ENCODE data around the gene FAM107B. TPM values are rescaled to one million over a fixed set of nuclear protein-coding genes. Genes with fewer than 3 reads are reported as not detected.

FAM107B gene
- polyA plus RNA-seq, 2 donors, result 9.0 to 24.2 TPM

DNA sequence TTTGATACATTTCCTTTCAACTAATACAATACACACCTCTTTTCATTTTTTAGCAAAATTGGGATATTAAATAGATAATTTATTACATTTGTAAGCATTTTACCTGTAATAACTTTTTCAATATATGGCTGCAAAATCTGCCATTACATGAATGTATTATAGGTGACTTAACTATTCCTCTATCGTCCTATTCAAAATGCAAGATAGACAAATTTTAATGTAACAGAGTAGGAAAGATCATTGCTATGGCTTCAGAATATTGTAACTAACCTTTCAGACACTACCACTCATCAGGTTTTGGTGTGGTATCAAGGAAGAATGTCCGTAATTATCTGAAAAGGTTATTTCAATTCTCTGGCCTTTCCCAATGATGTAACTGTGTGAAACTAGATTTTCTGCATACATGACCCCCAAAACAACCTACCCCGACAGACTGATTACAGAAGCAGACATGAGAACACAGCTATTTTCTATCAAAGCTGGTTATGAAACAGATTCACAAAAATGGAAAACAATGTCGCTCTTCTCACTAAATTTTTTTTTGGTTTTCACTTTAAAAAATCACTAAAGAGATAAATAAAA, 211.2 kb downstream of the FAM107B start:
- no peaks in the 10 kb centered on the region for H3K27me3 ChIP-seq (ENCODE audit: control insufficient read depth in 1 of 2, insufficient read depth in 2 of 2, low read length in 2 of 2)
- H3K27ac ChIP-seq (ENCODE audit: low read depth in 2 of 2, low read length in 1 of 2), result no peak overlapping the region
- H3K4me1 ChIP-seq (ENCODE audit: control insufficient read depth in 2 of 2, insufficient read depth in 2 of 2, low read length in 1 of 2), result peaks cover 0 to 2% of the 10 kb centered on the region in 2 donors
- H3K9me3 ChIP-seq (ENCODE audit: control insufficient read depth in 2 of 2, insufficient read depth in 1 of 2, low read depth in 1 of 2, low read length in 1 of 2), result no peaks in the 10 kb centered on the region
- no peak overlapping the region for H3K4me3 ChIP-seq (ENCODE audit: low read depth in 1 of 2, low read length in 2 of 2)
- 81 to 83% methylated on average over 4 of the region's 4 CpGs for WGBS, 2 donors
- peaks cover 0 to 2% of the 10 kb centered on the region in 2 donors for H3K36me3 ChIP-seq (ENCODE audit: control insufficient read depth in 2 of 2, insufficient read depth in 2 of 2, low read length in 1 of 2)

DNA sequence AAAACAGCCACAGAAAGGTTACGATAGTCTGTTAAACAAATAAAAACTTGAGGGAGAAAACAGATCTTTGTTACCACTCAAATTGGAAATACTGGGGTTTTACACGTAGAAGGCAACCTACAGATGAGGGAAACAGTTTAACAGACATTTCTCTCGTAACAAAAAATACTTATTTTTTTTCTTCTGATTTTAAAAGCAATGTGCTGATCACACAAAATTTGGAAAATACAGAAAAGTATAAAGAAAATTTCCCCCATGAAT, 211.7 kb downstream of the FAM107B start:
- H3K27me3 ChIP-seq (ENCODE audit: control insufficient read depth in 1 of 2, insufficient read depth in 2 of 2, low read length in 2 of 2), result no peaks in the 10 kb centered on the region
- no peak overlapping the region for H3K27ac ChIP-seq (ENCODE audit: low read depth in 2 of 2, low read length in 1 of 2)
- no peaks in the 10 kb centered on the region for H3K9me3 ChIP-seq (ENCODE audit: control insufficient read depth in 2 of 2, insufficient read depth in 1 of 2, low read depth in 1 of 2, low read length in 1 of 2)
- peaks cover 0 to under 1% of the 10 kb centered on the region in 2 donors for H3K36me3 ChIP-seq (ENCODE audit: control insufficient read depth in 2 of 2, insufficient read depth in 2 of 2, low read length in 1 of 2)
- no peak overlapping the region for H3K4me3 ChIP-seq (ENCODE audit: low read depth in 1 of 2, low read length in 2 of 2)
- 59 to 69% methylated on average over 3 of the region's 3 CpGs for WGBS, 2 donors
- H3K4me1 ChIP-seq (ENCODE audit: control insufficient read depth in 2 of 2, insufficient read depth in 2 of 2, low read length in 1 of 2), result peaks cover 0 to 3% of the 10 kb centered on the region in 2 donors

DNA sequence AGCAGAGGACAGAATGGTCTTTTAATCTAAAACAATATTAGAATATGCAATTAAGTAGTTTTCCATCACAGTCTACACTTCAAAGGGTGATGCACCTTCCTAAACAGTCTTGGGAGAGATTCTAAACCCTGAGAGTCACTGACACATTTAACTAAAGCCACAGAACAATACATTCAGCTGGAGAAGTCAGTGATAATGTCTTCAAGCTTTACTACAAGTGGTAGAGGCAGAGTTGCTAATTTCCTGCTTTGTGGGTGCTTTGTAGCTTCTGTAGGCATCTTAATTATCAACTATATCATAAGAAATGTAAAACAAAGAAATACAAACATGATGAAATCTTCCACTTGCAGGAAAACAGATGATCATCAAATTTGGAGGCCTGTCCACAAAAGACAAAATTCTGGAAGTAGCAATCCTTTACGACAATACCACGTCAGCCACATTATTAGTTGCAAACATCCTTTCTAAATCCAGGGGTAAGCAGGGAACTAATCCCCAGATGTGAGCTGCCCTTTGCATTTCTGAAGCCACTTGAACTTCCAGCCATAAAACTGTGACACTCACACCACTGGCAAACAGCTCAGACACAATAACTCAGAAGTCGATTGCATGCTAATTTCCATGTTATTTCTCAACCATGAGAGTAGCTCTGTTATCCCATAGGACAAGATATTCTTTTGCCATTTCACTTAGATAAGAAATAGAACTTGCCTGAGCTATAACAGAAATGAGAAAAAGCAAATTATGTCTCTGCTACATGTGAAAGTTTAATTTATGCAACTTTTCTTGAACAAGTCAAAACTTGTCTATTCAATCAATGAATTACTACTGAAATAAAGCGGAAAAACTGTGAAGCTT, 212.2 kb downstream of the FAM107B start:
- Histone ChIP-seq H3K4me1 (ENCODE audit: control insufficient read depth in 2 of 2, insufficient read depth in 2 of 2, low read length in 1 of 2) (peaks cover 0 to 4% of the 10 kb centered on the region in 2 donors), H3K27ac (ENCODE audit: low read depth in 2 of 2, low read length in 1 of 2) (no peak overlapping the region), H3K27me3 (ENCODE audit: control insufficient read depth in 1 of 2, insufficient read depth in 2 of 2, low read length in 2 of 2) (no peaks in the 10 kb centered on the region), H3K9me3 (ENCODE audit: control insufficient read depth in 2 of 2, insufficient read depth in 1 of 2, low read depth in 1 of 2, low read length in 1 of 2) (no peaks in the 10 kb centered on the region), H3K4me3 (ENCODE audit: low read depth in 1 of 2, low read length in 2 of 2) (no peak overlapping the region), H3K36me3 (ENCODE audit: control insufficient read depth in 2 of 2, insufficient read depth in 2 of 2, low read length in 1 of 2) (no peaks in the 10 kb centered on the region)
- WGBS, 2 donors, result 53 to 67% methylated on average over 4 of the region's 4 CpGs

DNA sequence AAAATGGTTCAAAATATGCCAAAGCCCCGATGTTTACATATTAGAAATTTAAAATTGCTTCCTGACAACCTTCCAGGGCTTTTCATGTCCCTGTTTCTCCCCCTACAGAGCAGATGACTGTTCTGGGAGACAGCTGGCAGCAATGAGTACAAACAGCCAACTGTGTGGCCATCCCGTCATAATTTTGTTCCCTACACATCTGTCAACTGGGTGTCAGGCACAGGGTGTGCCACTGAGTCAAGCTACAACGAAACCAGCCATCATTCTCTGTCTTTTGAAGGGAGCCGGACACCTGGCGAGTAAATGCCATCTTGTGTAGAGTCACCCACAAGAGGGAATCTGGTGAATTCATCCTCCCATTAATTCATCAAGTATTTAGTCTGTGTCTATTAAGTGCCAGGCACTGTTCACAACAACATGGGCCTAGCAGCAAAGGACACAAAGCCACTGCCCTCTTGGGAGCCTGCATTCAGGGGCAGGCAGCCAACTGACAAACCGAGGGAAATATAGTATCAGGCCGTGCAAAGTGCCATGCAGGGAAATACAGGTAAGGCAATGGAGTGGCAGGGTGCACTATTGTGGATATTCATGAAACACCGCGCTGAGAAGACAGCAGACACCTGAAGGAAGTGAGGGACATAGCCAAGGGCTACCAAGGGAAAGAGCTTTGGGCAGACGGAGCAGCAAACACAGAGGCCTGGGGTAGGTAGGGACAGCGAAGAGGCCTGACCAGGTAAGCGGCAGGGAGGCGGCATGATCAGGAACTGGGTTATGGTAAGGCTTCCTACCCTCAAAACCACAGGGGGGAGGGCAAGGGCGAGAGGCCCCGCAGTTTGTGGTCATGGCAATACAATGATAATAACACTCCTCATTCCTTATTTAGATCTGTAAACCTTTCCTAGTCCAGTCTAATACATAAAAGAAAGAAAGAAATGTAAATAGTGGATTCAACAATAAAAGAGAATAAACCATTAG, 213.6 kb downstream of the FAM107B start:
- H3K27ac ChIP-seq (ENCODE audit: low read depth in 2 of 2, low read length in 1 of 2), result no peak overlapping the region
- 77 to 84% methylated on average over 15 of the region's 15 CpGs for WGBS, 2 donors

DNA sequence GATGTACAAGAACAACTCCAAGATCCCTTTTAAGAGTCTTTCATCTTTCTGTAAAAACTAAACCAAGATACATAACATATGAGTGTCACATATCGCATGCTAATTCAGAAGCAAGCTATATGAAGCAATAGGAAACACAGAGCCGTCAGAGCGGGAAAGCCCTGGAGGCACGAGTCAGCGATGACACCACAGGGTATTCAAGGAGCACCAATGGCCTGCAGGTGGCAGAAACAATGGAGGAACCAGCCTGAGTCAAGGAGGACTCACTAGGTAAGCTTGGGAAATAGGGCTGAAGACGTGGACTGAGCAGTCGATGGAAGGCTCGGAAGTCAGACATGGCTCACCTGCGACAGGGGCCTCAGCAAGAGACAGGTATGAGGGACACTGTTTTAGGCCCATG, 214.4 kb downstream of the FAM107B start:
- no peaks in the 10 kb centered on the region for H3K9me3 ChIP-seq (ENCODE audit: control insufficient read depth in 2 of 2, insufficient read depth in 1 of 2, low read depth in 1 of 2, low read length in 1 of 2)
- H3K27me3 ChIP-seq (ENCODE audit: control insufficient read depth in 1 of 2, insufficient read depth in 2 of 2, low read length in 2 of 2), result no peaks in the 10 kb centered on the region
- H3K4me3 ChIP-seq (ENCODE audit: low read depth in 1 of 2, low read length in 2 of 2), result no peak overlapping the region
- H3K36me3 ChIP-seq (ENCODE audit: control insufficient read depth in 2 of 2, insufficient read depth in 2 of 2, low read length in 1 of 2), result no peaks in the 10 kb centered on the region
- 66 to 79% methylated on average over 9 of the region's 9 CpGs for WGBS, 2 donors
- H3K4me1 ChIP-seq (ENCODE audit: control insufficient read depth in 2 of 2, insufficient read depth in 2 of 2, low read length in 1 of 2), result peaks cover 0 to 9% of the 10 kb centered on the region in 2 donors
- H3K27ac ChIP-seq (ENCODE audit: low read depth in 2 of 2, low read length in 1 of 2), result no peak overlapping the region

More for the DNA sequence above, 213.6 kb downstream of the FAM107B start:
- no peaks in the 10 kb centered on the region for H3K36me3 ChIP-seq (ENCODE audit: control insufficient read depth in 2 of 2, insufficient read depth in 2 of 2, low read length in 1 of 2)
- H3K4me1 ChIP-seq (ENCODE audit: control insufficient read depth in 2 of 2, insufficient read depth in 2 of 2, low read length in 1 of 2), result peaks cover 0 to 7% of the 10 kb centered on the region in 2 donors
- H3K4me3 ChIP-seq (ENCODE audit: low read depth in 1 of 2, low read length in 2 of 2), result no peak overlapping the region
- no peaks in the 10 kb centered on the region for H3K9me3 ChIP-seq (ENCODE audit: control insufficient read depth in 2 of 2, insufficient read depth in 1 of 2, low read depth in 1 of 2, low read length in 1 of 2)
- H3K27me3 ChIP-seq (ENCODE audit: control insufficient read depth in 1 of 2, insufficient read depth in 2 of 2, low read length in 2 of 2), result no peaks in the 10 kb centered on the region

DNA sequence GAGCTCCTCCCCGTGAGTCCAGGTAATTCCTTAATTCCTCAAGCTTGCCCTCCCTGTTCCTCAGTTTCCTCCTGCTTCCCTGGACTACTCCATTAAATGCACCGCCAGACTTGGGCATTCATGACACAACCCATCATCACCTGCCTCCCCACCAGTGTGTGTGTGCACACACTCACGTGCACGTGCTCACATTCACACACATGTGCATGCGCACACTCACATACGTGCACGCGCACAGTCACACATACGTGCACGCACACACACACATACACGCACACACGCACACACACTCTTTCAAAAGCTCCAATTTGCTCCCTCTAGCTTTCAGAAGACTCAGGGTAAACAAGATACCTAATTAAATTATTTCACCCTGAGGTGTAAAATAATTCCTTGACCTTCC, 216.7 kb downstream of the FAM107B start:
- no peaks in the 10 kb centered on the region for H3K36me3 ChIP-seq (ENCODE audit: control insufficient read depth in 2 of 2, insufficient read depth in 2 of 2, low read length in 1 of 2)
- H3K4me1 ChIP-seq (ENCODE audit: control insufficient read depth in 2 of 2, insufficient read depth in 2 of 2, low read length in 1 of 2), result peaks cover 0 to 12% of the 10 kb centered on the region in 2 donors
- H3K9me3 ChIP-seq (ENCODE audit: control insufficient read depth in 2 of 2, insufficient read depth in 1 of 2, low read depth in 1 of 2, low read length in 1 of 2), result no peaks in the 10 kb centered on the region
- no peak overlapping the region for H3K27ac ChIP-seq (ENCODE audit: low read depth in 2 of 2, low read length in 1 of 2)
- no peak overlapping the region for H3K4me3 ChIP-seq (ENCODE audit: low read depth in 1 of 2, low read length in 2 of 2)
- H3K27me3 ChIP-seq (ENCODE audit: control insufficient read depth in 1 of 2, insufficient read depth in 2 of 2, low read length in 2 of 2), result no peaks in the 10 kb centered on the region
- WGBS, 2 donors, result 96 to 97% methylated on average over 12 of the region's 12 CpGs

GRCh38 chr10:14557567-14557966, 217.1 kb downstream of the FAM107B start:
- H3K4me1 ChIP-seq (ENCODE audit: control insufficient read depth in 2 of 2, insufficient read depth in 2 of 2, low read length in 1 of 2), result peaks cover 0 to 12% of the 10 kb centered on the region in 2 donors
- 91 to 96% methylated on average over 5 of the region's 5 CpGs for WGBS, 2 donors

GRCh38 chr10:14556285-14556956, 218.3 kb downstream of the FAM107B start:
- 52 to 71% methylated on average over 12 of the region's 12 CpGs for WGBS, 2 donors
- peak overlapping the region in 1 of 2 donors; percentile 26 for H3K27ac ChIP-seq (ENCODE audit: low read depth in 2 of 2, low read length in 1 of 2)

More at GRCh38 chr10:14557567-14557966, 217.1 kb downstream of the FAM107B start:
- H3K9me3 ChIP-seq (ENCODE audit: control insufficient read depth in 2 of 2, insufficient read depth in 1 of 2, low read depth in 1 of 2, low read length in 1 of 2), result no peaks in the 10 kb centered on the region
- no peak overlapping the region for H3K27ac ChIP-seq (ENCODE audit: low read depth in 2 of 2, low read length in 1 of 2)
- no peak overlapping the region for H3K4me3 ChIP-seq (ENCODE audit: low read depth in 1 of 2, low read length in 2 of 2)
- no peaks in the 10 kb centered on the region for H3K36me3 ChIP-seq (ENCODE audit: control insufficient read depth in 2 of 2, insufficient read depth in 2 of 2, low read length in 1 of 2)
- no peaks in the 10 kb centered on the region for H3K27me3 ChIP-seq (ENCODE audit: control insufficient read depth in 1 of 2, insufficient read depth in 2 of 2, low read length in 2 of 2)

GRCh38 chr10:14555807-14556206, 218.9 kb downstream of the FAM107B start:
- H3K36me3 ChIP-seq (ENCODE audit: control insufficient read depth in 2 of 2, insufficient read depth in 2 of 2, low read length in 1 of 2), result no peaks in the 10 kb centered on the region
- no peak overlapping the region for H3K27ac ChIP-seq (ENCODE audit: low read depth in 2 of 2, low read length in 1 of 2)
- H3K4me1 ChIP-seq (ENCODE audit: control insufficient read depth in 2 of 2, insufficient read depth in 2 of 2, low read length in 1 of 2), result peaks cover 0 to 12% of the 10 kb centered on the region in 2 donors
- H3K4me3 ChIP-seq (ENCODE audit: low read depth in 1 of 2, low read length in 2 of 2), result no peak overlapping the region
- no peaks in the 10 kb centered on the region for H3K27me3 ChIP-seq (ENCODE audit: control insufficient read depth in 1 of 2, insufficient read depth in 2 of 2, low read length in 2 of 2)
- no peaks in the 10 kb centered on the region for H3K9me3 ChIP-seq (ENCODE audit: control insufficient read depth in 2 of 2, insufficient read depth in 1 of 2, low read depth in 1 of 2, low read length in 1 of 2)
- 53 to 71% methylated on average over 4 of the region's 4 CpGs for WGBS, 2 donors

More at GRCh38 chr10:14556285-14556956, 218.3 kb downstream of the FAM107B start:
- H3K36me3 ChIP-seq (ENCODE audit: control insufficient read depth in 2 of 2, insufficient read depth in 2 of 2, low read length in 1 of 2), result no peaks in the 10 kb centered on the region
- H3K27me3 ChIP-seq (ENCODE audit: control insufficient read depth in 1 of 2, insufficient read depth in 2 of 2, low read length in 2 of 2), result no peaks in the 10 kb centered on the region
- no peak overlapping the region for H3K4me3 ChIP-seq (ENCODE audit: low read depth in 1 of 2, low read length in 2 of 2)
- no peaks in the 10 kb centered on the region for H3K9me3 ChIP-seq (ENCODE audit: control insufficient read depth in 2 of 2, insufficient read depth in 1 of 2, low read depth in 1 of 2, low read length in 1 of 2)
- H3K4me1 ChIP-seq (ENCODE audit: control insufficient read depth in 2 of 2, insufficient read depth in 2 of 2, low read length in 1 of 2), result peaks cover 0 to 12% of the 10 kb centered on the region in 2 donors
